NCI-H2227 (cell line): ENCODE measurements around the gene PRKCA.
A peak's percentile ranks its signal among the peaks of the same experiment; 100 is the strongest.

Experiments
- DNase-seq: peaks from one replicate; lab custom pipeline; 2025; ENCODE audit not compliant: unreplicated experiment; lab: John Stamatoyannopoulos, UW

Gene PRKCA

DNA sequence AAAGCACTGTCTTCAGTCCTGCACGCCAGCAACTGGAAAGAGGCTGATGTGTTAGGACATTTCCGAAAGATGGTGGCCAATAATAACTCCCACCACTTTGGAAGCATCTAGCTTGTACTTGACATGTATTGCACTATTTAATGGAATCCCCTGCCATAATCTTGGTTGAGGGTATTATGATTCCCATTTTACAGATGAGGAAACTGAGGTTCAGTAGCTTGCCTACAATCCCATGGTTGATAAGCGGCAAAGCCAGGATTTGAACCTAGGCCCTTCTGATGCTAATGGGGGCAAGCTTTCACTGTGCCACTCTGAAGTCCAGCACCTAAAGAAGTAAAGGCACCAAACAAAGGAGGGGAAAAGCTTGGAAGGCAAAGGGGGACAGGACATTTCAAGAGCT is 540.5 kb downstream of the PRKCA start:
- DNase-seq = no peak

DNA sequence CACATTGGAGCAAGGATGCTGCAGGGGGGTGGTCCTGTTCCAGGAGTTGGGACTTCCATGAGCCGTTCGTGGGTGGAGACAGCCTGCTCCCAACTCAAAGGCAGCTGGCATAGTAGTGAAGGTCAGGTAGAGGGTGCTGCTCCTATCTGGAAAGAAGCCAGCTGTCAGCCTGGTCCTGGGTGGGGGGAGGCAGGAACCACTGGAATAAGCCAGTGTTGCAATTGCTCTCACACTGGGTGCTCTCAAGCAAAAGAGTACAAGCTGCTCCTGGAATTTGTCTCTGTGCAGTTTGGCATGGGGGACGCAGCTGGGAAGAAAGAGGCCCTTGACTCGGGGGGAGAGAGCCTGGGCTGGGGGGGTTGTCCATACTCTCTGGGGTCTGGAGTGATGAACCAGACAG is 541.2 kb downstream of the PRKCA start:
- no peak for DNase-seq

DNA sequence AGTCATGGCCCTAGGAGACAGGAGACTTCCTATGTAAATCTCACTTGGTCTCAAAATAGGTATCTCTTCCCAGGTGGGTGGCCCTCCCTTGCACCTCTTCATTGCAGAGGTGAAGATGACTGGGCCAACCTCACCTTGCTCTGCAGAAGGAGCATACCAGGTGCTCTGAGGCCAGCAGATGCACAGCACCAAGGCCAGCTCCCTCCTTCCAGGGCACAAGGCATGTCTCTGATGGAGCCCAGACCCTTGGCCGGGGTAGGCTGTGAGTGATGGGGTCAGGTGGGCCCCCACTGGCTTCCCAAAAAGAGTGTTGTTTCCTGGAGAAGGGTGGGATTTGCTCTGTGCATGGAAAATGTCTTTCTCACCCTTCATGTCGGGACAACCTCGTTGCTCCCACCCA is 545.3 kb downstream of the PRKCA start:
- DNase-seq = no peak

- DNase-seq = no peak
These were observed 546.1 kb downstream of the PRKCA start for GRCh38 chr17:66848496-66848895.

- no peak for DNase-seq
These were observed 546.7 kb downstream of the PRKCA start for GRCh38 chr17:66849032-66849655.

GRCh38 chr17:66849851-66850580 is 547.6 kb downstream of the PRKCA start:
- DNase-seq = no peak

DNA sequence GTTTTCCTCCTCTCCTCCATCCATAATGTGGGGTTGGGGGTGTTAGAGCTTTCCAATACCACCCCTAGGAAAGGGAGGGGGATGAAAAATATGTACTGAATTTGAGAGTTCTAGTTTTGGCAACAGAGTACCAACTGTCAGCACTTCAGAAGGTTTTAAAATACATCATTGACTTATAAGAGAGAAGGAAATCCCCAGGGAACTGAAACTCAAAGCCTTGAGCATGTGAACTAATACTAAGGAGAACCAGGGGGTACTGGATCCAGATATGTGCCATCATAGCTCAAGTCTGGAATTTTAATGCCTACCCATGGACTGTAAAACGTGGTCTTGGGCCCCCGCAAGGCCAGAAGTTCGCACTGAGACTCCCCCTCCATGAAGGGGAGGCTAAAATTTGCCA is 548.3 kb downstream of the PRKCA start:
- DNase-seq = no peak

GRCh38 chr17:66855204-66855603 is 552.8 kb downstream of the PRKCA start:
- DNase-seq = no peak

DNA sequence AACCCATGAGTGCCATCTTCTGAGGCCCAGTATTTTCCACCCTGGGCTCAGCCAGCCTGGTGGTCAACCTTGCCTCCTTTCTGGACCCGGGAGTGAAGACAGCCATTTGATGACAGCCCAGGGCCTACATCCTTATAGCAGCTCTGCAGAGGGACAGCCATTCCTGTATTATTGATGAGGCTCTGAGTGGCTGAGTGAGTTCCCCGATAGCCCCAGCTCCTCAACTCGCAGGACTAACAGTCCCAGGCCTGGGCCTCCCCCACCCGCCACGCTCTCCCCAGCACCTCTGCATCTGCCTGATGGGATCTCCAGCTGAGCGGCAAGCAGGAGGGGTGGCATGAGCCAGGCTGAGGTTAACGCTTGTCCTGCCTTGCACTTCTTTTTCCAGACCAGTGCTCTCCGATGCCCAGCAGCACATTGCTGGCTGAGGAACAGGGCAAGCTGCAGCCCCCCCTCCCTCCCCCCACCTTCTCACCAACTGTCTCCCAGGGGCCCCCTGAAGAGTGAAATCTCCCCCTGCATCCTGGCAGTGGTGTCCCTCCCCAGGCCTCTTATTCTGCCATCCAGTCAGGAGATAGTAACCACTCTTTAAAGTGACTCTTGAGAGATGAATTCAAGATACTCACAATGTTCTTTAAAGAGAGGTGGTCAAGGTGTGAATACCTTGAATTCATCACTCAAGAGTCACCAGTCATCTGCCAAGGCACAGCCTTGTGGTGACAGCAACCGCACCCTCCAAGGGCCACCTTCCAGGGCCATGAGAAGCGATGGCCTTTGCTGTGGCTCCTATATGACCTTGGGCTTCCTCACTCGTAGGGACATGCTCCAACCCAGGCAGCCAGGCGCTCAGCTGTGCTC is 556.0 kb downstream of the PRKCA start:
- DNase-seq = no peak

DNA sequence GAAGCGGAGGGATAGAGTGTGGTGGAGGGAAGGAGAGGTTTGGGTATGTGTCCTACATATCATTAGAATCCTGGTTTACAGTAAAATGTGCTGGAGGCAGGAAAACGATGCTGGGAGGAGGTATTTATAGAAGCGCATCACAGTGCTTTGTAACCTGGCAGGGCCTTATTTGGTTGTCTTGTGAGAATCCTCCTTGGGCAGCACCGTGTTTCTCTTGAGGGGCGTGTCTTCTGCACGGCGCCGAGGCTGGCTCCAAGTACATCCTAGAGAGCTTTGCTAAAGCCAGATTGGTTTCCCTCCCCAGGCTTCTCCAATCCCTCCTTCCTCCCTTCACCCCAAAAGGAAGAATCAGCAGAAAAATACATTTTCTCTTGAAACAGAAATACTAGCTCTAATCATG is 556.9 kb downstream of the PRKCA start:
- peak; percentile 26 for DNase-seq

- no peak for DNase-seq
These were observed 557.8 kb downstream of the PRKCA start for GRCh38 chr17:66860204-66860603.
